KMS-11 (cell line): ENCODE results near the gene CDRT4.

Experiments
- H2AFZ ChIP-seq: fragments of 200-600 bp; sonication (generic); 2 replicates; pipeline ENCODE4 v1.6.1; 2016; ENCODE audit warnings: antibody characterized with exemption, mixed run types, low read depth
- H3K27ac ChIP-seq: fragments of 200-600 bp; sonication (generic); 2 replicates; pipeline ENCODE4 v1.6.1; 2016; ENCODE audit warnings: mild to moderate bottlenecking, mixed run types
- H3K27me3 ChIP-seq: fragments of 200-600 bp; sonication (generic); 2 replicates; pipeline ENCODE4 v1.6.1; 2017; ENCODE audit warnings: mild to moderate bottlenecking, low read depth, mixed run types, moderate library complexity; ENCODE audit not compliant: insufficient read depth
- H3K36me3 ChIP-seq: fragments of 200-600 bp; sonication (generic); 2 replicates; pipeline ENCODE4 v1.6.1; 2017; ENCODE audit warnings: mild to moderate bottlenecking, mixed run types; ENCODE audit not compliant: insufficient read depth
- H3K4me1 ChIP-seq: fragments of 200-600 bp; sonication (generic); 2 replicates; pipeline ENCODE4 v1.6.1; 2016; ENCODE audit warnings: mild to moderate bottlenecking, low read depth, mixed run types; ENCODE audit not compliant: poor library complexity, severe bottlenecking
- H3K4me2 ChIP-seq: fragments of 200-600 bp; sonication (generic); 2 replicates; pipeline ENCODE4 v1.7.0; 2016; ENCODE audit warnings: mild to moderate bottlenecking, mixed run types
- H3K4me3 ChIP-seq: fragments of 200-600 bp; sonication (generic); IDR thresholded peaks from 2 replicates; pipeline ENCODE4 v1.6.1; 2017; ENCODE audit warnings: low read depth, low read length, mixed read lengths; ENCODE audit not compliant: insufficient read depth
- H3K79me2 ChIP-seq: fragments of 200-600 bp; sonication (generic); 2 replicates; pipeline ENCODE4 v1.6.1; 2016; ENCODE audit warnings: low read depth, mixed run types; ENCODE audit not compliant: insufficient read depth
- H3K9ac ChIP-seq: fragments of 200-600 bp; sonication (generic); 2 replicates; pipeline ENCODE4 v1.6.1; 2016; ENCODE audit warnings: mild to moderate bottlenecking, mixed run types
- H4K20me1 ChIP-seq: fragments of 200-600 bp; sonication (generic); 2 replicates; pipeline ENCODE4 v1.6.1; 2016; ENCODE audit warnings: mild to moderate bottlenecking, mixed run types; ENCODE audit not compliant: insufficient read depth
- TF ChIP-seq, protein P1 (sequence below): fragments of 200-600 bp; sonication (generic); conservative IDR thresholded peaks from 2 replicates; pipeline ENCODE4 v1.6.1; 2017; ENCODE audit warnings: low read depth, mild to moderate bottlenecking, antibody characterized with exemption, low read length, moderate library complexity, mixed read lengths

Gene CDRT4

DNA sequence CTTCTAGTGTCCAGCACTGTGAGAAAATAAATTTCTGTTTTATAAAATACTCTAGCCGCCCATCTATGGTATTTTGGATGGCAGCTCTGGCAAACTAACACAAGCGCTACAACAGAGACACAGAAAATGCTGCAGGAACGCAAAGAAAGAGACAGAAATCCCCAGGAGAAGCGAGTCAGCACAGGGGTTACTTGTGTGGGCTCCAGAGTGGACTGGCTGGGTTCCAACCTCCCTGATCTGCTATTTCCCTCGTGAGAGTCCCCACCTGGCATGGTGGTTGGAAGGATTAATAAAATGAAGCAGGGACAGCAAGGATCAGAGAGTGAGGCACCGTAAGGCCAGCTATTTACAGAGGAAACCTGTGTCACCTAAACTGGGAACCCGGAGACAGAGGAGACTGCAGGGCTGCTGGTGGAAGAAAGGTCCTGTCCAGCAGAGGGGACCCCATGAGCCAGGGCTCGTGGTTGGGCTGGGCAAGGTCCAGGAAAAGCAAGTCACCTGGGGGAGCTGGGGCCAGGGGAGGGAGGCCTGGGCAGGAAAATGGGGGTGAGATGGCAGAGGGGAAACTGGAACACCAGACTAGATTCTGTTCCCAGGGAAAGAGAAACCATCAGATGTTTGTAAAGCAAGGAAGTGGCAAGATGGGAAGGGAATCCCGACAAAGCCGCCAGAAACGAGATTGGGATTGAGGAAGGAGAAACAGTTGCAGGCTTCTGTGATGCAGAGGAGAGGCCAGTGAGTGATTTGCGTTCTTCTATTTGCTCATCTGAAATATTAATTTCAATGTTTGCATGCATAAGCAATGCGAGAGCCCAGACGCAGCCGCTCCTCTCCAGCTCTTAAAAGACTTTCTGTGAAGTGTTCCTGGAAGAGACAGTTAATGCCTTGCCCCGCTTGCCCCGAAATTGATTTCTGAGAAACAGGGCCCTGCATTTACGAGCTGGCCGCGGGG is 63.0 kb downstream of the CDRT4 start:
- H4K20me1 ChIP-seq = no peaks in the 10 kb centered on the region
- no peaks in the 10 kb centered on the region for H3K27me3 ChIP-seq
- H3K9ac ChIP-seq = no peak overlapping the region
- TF ChIP-seq, protein P1, sequence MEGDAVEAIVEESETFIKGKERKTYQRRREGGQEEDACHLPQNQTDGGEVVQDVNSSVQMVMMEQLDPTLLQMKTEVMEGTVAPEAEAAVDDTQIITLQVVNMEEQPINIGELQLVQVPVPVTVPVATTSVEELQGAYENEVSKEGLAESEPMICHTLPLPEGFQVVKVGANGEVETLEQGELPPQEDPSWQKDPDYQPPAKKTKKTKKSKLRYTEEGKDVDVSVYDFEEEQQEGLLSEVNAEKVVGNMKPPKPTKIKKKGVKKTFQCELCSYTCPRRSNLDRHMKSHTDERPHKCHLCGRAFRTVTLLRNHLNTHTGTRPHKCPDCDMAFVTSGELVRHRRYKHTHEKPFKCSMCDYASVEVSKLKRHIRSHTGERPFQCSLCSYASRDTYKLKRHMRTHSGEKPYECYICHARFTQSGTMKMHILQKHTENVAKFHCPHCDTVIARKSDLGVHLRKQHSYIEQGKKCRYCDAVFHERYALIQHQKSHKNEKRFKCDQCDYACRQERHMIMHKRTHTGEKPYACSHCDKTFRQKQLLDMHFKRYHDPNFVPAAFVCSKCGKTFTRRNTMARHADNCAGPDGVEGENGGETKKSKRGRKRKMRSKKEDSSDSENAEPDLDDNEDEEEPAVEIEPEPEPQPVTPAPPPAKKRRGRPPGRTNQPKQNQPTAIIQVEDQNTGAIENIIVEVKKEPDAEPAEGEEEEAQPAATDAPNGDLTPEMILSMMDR = no peak
- H2AFZ ChIP-seq = no peak overlapping the region
- H3K36me3 ChIP-seq = no peaks in the 10 kb centered on the region
- H3K4me3 ChIP-seq = no peak overlapping the region
- H3K27ac ChIP-seq = no peak overlapping the region
- H3K79me2 ChIP-seq = no peaks in the 10 kb centered on the region
- H3K4me1 ChIP-seq = no peaks in the 10 kb centered on the region
- no peak overlapping the region for H3K4me2 ChIP-seq

DNA sequence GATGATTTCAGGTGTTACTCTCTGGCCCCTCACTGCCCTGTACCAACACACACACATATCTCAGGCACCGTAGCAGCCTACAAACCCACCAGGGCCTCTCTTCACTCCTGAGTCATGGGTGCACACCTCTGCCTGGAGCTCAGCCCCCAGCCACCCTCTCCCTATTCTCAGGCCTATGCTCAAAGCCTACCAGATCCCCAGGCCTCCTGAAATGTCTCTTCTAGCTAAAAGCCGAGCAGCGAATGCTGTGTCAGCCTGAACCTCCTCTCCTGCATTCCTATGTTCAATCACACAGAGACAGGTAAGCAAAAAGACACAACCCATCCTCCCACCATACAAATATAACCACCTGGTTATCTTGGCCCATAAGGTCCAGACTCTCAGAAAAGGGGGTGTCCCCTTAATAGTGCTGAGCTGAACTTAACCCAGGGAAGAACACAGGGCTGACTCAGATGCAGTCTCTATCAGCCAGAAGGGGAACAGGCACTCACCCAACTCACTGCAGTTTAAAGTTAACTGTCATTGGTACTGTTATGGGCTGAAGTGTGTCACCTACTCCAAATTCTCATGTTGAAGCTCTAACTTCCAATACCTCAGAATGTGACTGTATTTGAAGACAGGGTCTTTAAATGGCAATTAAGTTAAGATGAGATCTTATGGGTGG is 64.0 kb downstream of the CDRT4 start:
- H3K36me3 ChIP-seq = no peaks in the 10 kb centered on the region
- H3K4me3 ChIP-seq = no peak overlapping the region
- H3K79me2 ChIP-seq = no peaks in the 10 kb centered on the region
- no peaks in the 10 kb centered on the region for H3K27me3 ChIP-seq
- TF ChIP-seq, protein P1 = no peak
- H3K27ac ChIP-seq = no peak overlapping the region
- no peaks in the 10 kb centered on the region for H3K4me1 ChIP-seq
- H3K9ac ChIP-seq = no peak overlapping the region
- no peaks in the 10 kb centered on the region for H4K20me1 ChIP-seq
- H2AFZ ChIP-seq = no peak overlapping the region
- H3K4me2 ChIP-seq = no peak overlapping the region

DNA sequence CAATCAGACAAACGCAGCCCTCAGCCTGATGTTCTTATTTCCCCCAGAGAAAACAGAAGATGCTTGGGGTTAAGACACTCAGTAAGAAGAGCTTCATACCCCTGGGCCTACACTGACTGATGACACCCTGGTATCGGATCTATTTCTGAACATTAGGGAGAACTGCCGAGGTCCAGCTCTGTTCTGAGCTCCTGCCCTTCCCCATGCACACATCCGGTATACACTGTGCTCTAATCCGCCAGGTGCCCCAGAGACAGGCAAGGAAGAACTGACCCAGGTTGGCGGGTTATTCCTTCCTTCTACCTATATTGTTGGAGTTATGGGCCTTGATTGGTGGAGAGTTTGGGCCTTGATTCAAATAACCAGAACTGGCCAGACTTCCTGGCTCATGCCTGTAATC is 68.0 kb downstream of the CDRT4 start:
- H3K27ac ChIP-seq = no peak overlapping the region
- H3K4me2 ChIP-seq = no peak overlapping the region
- no peak overlapping the region for H3K4me3 ChIP-seq

DNA sequence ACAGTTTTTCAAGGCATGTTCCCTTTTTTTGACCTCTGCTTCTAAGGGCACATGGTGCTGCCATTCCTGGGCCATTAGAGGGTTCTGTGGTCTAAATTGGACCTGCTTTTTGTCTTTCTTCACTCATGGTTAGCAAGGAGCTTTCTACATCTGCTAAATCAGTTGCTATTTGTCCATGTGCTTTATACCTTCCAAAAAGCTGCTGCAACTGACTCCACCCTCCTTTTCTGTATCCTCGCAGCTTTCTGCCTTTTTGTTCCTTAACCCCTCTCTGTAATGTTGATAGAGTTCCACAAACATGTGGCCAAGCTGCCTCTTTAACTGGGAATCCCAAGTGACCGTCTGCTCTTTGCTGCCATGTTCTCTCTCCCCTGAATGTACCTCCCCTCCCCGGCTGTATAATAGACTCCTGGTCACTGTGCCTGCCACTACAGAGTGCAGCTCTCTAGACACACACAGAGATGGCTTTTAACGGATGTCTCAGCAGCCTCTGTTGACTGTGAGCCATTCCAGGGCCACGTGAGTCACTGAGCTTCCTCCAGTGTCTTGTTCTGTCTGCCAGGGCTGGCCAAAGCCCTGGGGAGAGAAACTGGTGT is 68.6 kb downstream of the CDRT4 start:
- no peaks in the 10 kb centered on the region for H3K27me3 ChIP-seq
- no peak overlapping the region for H2AFZ ChIP-seq
- H3K36me3 ChIP-seq = no peaks in the 10 kb centered on the region
- H3K4me2 ChIP-seq = no peak overlapping the region
- H3K79me2 ChIP-seq = no peaks in the 10 kb centered on the region
- H3K4me3 ChIP-seq = no peak overlapping the region
- H3K4me1 ChIP-seq = no peaks in the 10 kb centered on the region
- no peak overlapping the region for H3K9ac ChIP-seq
- H3K27ac ChIP-seq = no peak overlapping the region
- TF ChIP-seq, protein P1 = no peak
- H4K20me1 ChIP-seq = no peaks in the 10 kb centered on the region

More for the DNA sequence above, 68.0 kb downstream of the CDRT4 start:
- TF ChIP-seq, protein P1 = no peak
- no peaks in the 10 kb centered on the region for H4K20me1 ChIP-seq
- no peak overlapping the region for H3K9ac ChIP-seq
- no peaks in the 10 kb centered on the region for H3K36me3 ChIP-seq
- H3K27me3 ChIP-seq = no peaks in the 10 kb centered on the region
- no peaks in the 10 kb centered on the region for H3K79me2 ChIP-seq
- no peaks in the 10 kb centered on the region for H3K4me1 ChIP-seq
- H2AFZ ChIP-seq = no peak overlapping the region
